Left lung (tissue), 10 donors: ENCODE measurements around the gene HRC. TPM values are rescaled to one million over a fixed set of nuclear protein-coding genes. Genes with fewer than 3 reads are reported as not detected.

Experiments
- ATAC-seq: fragments of 200-7000 bp; cut with Tn5 transposase; one replicate; pipeline ENCODE4 v1.9.1; 2020; ENCODE audit warnings: moderate library complexity
- DNase-seq, 4 donors: peaks; one replicate each; pipeline ENCODE4 v3.0.0-alpha.2; 2013 to 2020
- H3K27ac ChIP-seq, 2 donors: fragments of 200-600 bp; sonication (generic) in 1 of 2; one replicate each; pipeline versions ENCODE4 v1.5.0 to v1.8.0; 2020 to 2021
- H3K27me3 ChIP-seq, 2 donors: fragments of 200-600 bp; sonication (generic) in 1 of 2; one replicate each; pipeline versions ENCODE4 v1.5.0 to v1.8.0; 2020 to 2021
- H3K36me3 ChIP-seq, 2 donors: fragments of 200-600 bp; sonication (generic) in 1 of 2; one replicate each; pipeline versions ENCODE4 v1.5.0 to v1.8.0; 2020 to 2021
- H3K4me1 ChIP-seq, 2 donors: fragments of 200-600 bp; one replicate each; pipeline ENCODE4 v1.8.0; 2021
- H3K4me3 ChIP-seq, 2 donors: fragments of 200-600 bp; sonication (generic) in 1 of 2; one replicate each; pipeline versions ENCODE4 v1.5.0 to v1.8.0; 2020 to 2021; ENCODE audit warnings: mild to moderate bottlenecking in 1 of 2
- H3K9me3 ChIP-seq, 2 donors: fragments of 200-600 bp; sonication (generic) in 1 of 2; one replicate each; pipeline versions ENCODE4 v1.5.0 to v1.8.0; 2020 to 2021
- CTCF ChIP-seq, 2 donors: fragments of 200-600 bp; sonication (generic) in 1 of 2; IDR thresholded peaks; one replicate each; pipeline versions ENCODE4 v1.5.0 to v1.8.0; 2021; ENCODE audit warnings: antibody characterized with exemption in 2 of 2
- intact Hi-C, 2 donors: fragments of 100-400 bp; cut with DNase I; formaldehyde crosslinking; loops; one replicate each; pipeline versions ENCODE4 v1.11.2 to v1.14.2; 2022
- polyA plus RNA-seq, 6 donors: library from polyadenylated mRNA; unstranded; fragments of 120-200 nt; gene quantifications; one replicate each; pipeline ENCODE4 v1.2.1, GENCODE V29; 2013; ENCODE audit not compliant: insufficient read length in 6 of 6
- total RNA-seq, 2 donors: library from RNA; stranded (reverse); fragmentation: NEBNext Ultra II Directional; extraction: Animal tissue kit (Norgen Biotek cat#: 25700); gene quantifications; one replicate each; pipeline ENCODE4 v1.2.1, GENCODE V29; 2021
- donor health status: DM: no; HTN: yes; CAD: no.
- donor health status: DM: no; HTN: no; CAD: no.

HRC gene
- total and polyA plus RNA-seq, 8 donors, result 0.26 to 16.4 (median 9.5) TPM

- Histone ChIP-seq H3K36me3 (peaks cover 5 to 100% of the 10 kb centered on the region in 2 donors), H3K27me3 (no peaks in the 10 kb centered on the region), H3K27ac (no peak overlapping the region), H3K4me3 (no peak overlapping the region), H3K4me1 (no peaks in the 10 kb centered on the region), H3K9me3 (no peaks in the 10 kb centered on the region)
- no peak for DNase-seq
- no peak for ATAC-seq
- no peak for TF ChIP-seq CTCF (IDR thresholded peaks at IDR 0.05)
- intact Hi-C loops, result loop anchor here in 1 of 2 donors (10.0 kb wide), 1 partner anchor 102 kb away; no protein-coding TSS in a partner anchor
Measured at GRCh38 chr19:49102303-49102702, 52.9 kb downstream of the HRC start.

Other genes with a start within 250 kb of the HRC start
- 1 to 10 TPM; 3.3 to 4.1 TPM for gene DHDH, start 221.7 kb downstream of the HRC start, total RNA-seq
- gene DHDH, start 221.7 kb downstream of the HRC start, polyA plus RNA-seq, result 1 to 10 TPM in 5 of 6 donors, under 1 TPM in 1; 0.86 to 2.4 (median 1.8) TPM
- gene BAX, start 200.5 kb downstream of the HRC start, total RNA-seq, result 100 to 1,000 TPM; 130 to 141 TPM
- gene BAX, start 200.5 kb downstream of the HRC start, polyA plus RNA-seq, result 10 to 100 TPM; 47.7 to 69.7 (median 60.8) TPM
- gene FTL, start 190.1 kb downstream of the HRC start, total RNA-seq, result 1,000 to 10,000 TPM; 8,739 to 9,329 TPM
- gene FTL, start 190.1 kb downstream of the HRC start, polyA plus RNA-seq, result 1,000 to 10,000 TPM; 1,119 to 1,450 (median 1,279) TPM
- 10 to 100 TPM; 42.5 to 49.0 TPM for gene GYS1, start 162.1 kb downstream of the HRC start, total RNA-seq
- 10 to 100 TPM; 45.2 to 56.3 (median 50.0) TPM for gene GYS1, start 162.1 kb downstream of the HRC start, polyA plus RNA-seq
- gene RUVBL2, start 161.5 kb downstream of the HRC start, total RNA-seq, result 10 to 100 TPM; 46.6 to 66.6 TPM
- 10 to 100 TPM; 67.9 to 83.7 (median 76.8) TPM for gene RUVBL2, start 161.5 kb downstream of the HRC start, polyA plus RNA-seq
- gene LHB, start 138.3 kb downstream of the HRC start, total RNA-seq, result not detected
- under 1 TPM in 2 of 6 donors, not detected in 4; 0.31 to 0.57 TPM for gene LHB, start 138.3 kb downstream of the HRC start, polyA plus RNA-seq
- gene CGB3, start 131.1 kb downstream of the HRC start, total RNA-seq, result not detected
- gene CGB3, start 131.1 kb downstream of the HRC start, polyA plus RNA-seq, result under 1 TPM in 1 of 6 donors, not detected in 5; 0.81 TPM
- gene CGB2, start 123.5 kb downstream of the HRC start, total RNA-seq, result not detected
- not detected for gene CGB2, start 123.5 kb downstream of the HRC start, polyA plus RNA-seq
- not detected for gene CGB1, start 118.5 kb downstream of the HRC start, total RNA-seq
- not detected for gene CGB1, start 118.5 kb downstream of the HRC start, polyA plus RNA-seq
- under 1 TPM in 1 of 2 donors, not detected in 1; 0.50 TPM for gene CGB5, start 111.5 kb downstream of the HRC start, total RNA-seq
- gene CGB5, start 111.5 kb downstream of the HRC start, polyA plus RNA-seq, result not detected
- gene CGB8, start 106.3 kb downstream of the HRC start, total RNA-seq, result not detected
- gene CGB8, start 106.3 kb downstream of the HRC start, polyA plus RNA-seq, result under 1 TPM in 1 of 6 donors, not detected in 5; 0.89 TPM
- gene CGB7, start 97.6 kb downstream of the HRC start, total RNA-seq, result under 1 TPM; 0.09 to 0.34 TPM
- gene CGB7, start 97.6 kb downstream of the HRC start, polyA plus RNA-seq, result under 1 TPM; 0.11 to 0.69 (median 0.18) TPM
- 1 to 10 TPM; 2.1 to 6.2 TPM for gene NTF4, start 90.6 kb downstream of the HRC start, total RNA-seq
- 1 to 10 TPM in 2 of 6 donors, under 1 TPM in 4; 0.63 to 1.6 (median 0.78) TPM for gene NTF4, start 90.6 kb downstream of the HRC start, polyA plus RNA-seq
- gene KCNA7, start 82.7 kb downstream of the HRC start, total RNA-seq, result not detected
- under 1 TPM in 5 of 6 donors, not detected in 1; 0.04 to 0.12 (median 0.06) TPM for gene KCNA7, start 82.7 kb downstream of the HRC start, polyA plus RNA-seq
- 100 to 1,000 TPM; 161 to 173 TPM for gene SNRNP70, start 69.9 kb downstream of the HRC start, total RNA-seq
- 100 to 1,000 TPM; 270 to 371 (median 354) TPM for gene SNRNP70, start 69.9 kb downstream of the HRC start, polyA plus RNA-seq
- gene LIN7B, start 41.0 kb downstream of the HRC start, total RNA-seq, result 1 to 10 TPM; 6.5 to 6.9 TPM
- gene LIN7B, start 41.0 kb downstream of the HRC start, polyA plus RNA-seq, result 10 to 100 TPM in 2 of 6 donors, 1 to 10 TPM in 4; 7.3 to 12.5 (median 9.2) TPM
- gene C19orf73, start 36.3 kb downstream of the HRC start, total RNA-seq, result 1 to 10 TPM; 1.7 to 2.1 TPM
- gene C19orf73, start 36.3 kb downstream of the HRC start, polyA plus RNA-seq, result under 1 TPM in 4 of 6 donors, not detected in 2; 0.23 to 0.51 (median 0.25) TPM
- 1 to 10 TPM; 6.6 to 7.5 TPM for gene PPFIA3, start 35.9 kb downstream of the HRC start, total RNA-seq
- gene PPFIA3, start 35.9 kb downstream of the HRC start, polyA plus RNA-seq, result 1 to 10 TPM; 5.9 to 9.9 (median 7.7) TPM
- 10 to 100 TPM; 32.5 to 61.7 TPM for gene TRPM4, start 2.4 kb upstream of the HRC start, total RNA-seq
- gene TRPM4, start 2.4 kb upstream of the HRC start, polyA plus RNA-seq, result 10 to 100 TPM; 14.3 to 39.7 (median 26.2) TPM
- gene SLC6A16, start 169.8 kb upstream of the HRC start, total RNA-seq, result 1 to 10 TPM in 1 of 2 donors, under 1 TPM in 1; 0.52 to 1.0 TPM
- 1 to 10 TPM; 2.5 to 6.2 (median 4.3) TPM for gene SLC6A16, start 169.8 kb upstream of the HRC start, polyA plus RNA-seq
- gene CD37, start 180.0 kb upstream of the HRC start, total RNA-seq, result 10 to 100 TPM; 59.0 to 83.2 TPM
- 10 to 100 TPM; 36.5 to 55.9 (median 52.4) TPM for gene CD37, start 180.0 kb upstream of the HRC start, polyA plus RNA-seq
- 10 to 100 TPM; 36.3 to 50.5 TPM for gene TEAD2, start 207.0 kb upstream of the HRC start, total RNA-seq
- 100 to 1,000 TPM; 108 to 136 (median 123) TPM for gene TEAD2, start 207.0 kb upstream of the HRC start, polyA plus RNA-seq
- 1 to 10 TPM in 1 of 2 donors, not detected in 1; 1.0 TPM for gene DKKL1, start 208.5 kb upstream of the HRC start, total RNA-seq
- 1 to 10 TPM; 3.4 to 5.5 (median 4.6) TPM for gene DKKL1, start 208.5 kb upstream of the HRC start, polyA plus RNA-seq
- gene KASH5, start 232.9 kb upstream of the HRC start, total RNA-seq, result 1 to 10 TPM in 1 of 2 donors, under 1 TPM in 1; 0.84 to 3.6 TPM
- gene KASH5, start 232.9 kb upstream of the HRC start, polyA plus RNA-seq, result not detected